Skin of body (tissue), 2 donors: Measurements from ENCODE around the gene UFSP1. TPM values are rescaled to one million over a fixed set of nuclear protein-coding genes. Genes with fewer than 3 reads are reported as not detected.
A peak's percentile ranks its signal among the peaks of the same experiment; 100 is the strongest.

Experiments used
- DNase-seq: peaks from one replicate; lab custom pipeline; 2025; lab: John Stamatoyannopoulos, UW
- total RNA-seq: library from RNA; depleted of rRNA; stranded (reverse); fragments of >200 nt; gene quantifications from one replicate; pipeline ENCODE4 v1.2.3, GENCODE V29; 2014

Gene UFSP1
- total RNA-seq, 1 donor from 2014 or later, result 1.2 TPM

DNA sequence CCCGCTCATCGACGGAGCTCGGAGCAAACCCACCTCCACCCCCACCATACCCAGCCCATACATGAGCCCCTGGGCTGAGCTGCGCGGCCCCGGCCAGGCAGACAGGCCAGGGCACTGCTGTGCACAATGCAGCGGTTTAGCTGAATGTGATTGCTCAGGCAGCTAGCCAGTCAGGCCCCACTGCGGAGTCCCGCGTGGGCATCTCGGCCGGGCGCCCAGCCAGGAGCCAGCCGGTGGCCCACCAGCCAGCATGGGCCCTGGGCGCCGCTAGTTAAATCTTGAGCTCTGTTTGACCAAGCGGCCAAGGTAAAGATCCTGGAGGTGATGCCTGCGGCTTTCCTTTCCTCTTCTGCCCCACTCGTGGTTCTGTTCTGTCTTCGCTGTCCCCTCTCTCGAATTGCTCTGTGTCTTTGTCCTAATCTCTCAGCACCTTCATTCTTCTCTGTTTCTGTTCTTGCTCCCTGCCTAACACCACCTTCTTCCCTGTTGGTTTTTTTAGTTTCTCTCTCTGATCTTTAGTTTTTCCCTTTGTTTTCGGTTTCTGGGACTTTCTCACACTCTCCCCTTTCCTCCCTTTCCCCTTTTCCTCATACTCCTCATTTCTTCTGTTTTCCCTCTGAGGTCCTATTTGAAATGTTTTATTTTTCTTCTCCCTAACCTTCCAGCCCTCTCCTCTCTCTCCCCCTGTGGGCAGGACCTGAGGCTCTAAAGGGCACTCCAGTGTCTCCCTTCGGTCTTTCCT is 6.6 kb downstream of the UFSP1 start:
- DNase-seq, result no peak

DNA sequence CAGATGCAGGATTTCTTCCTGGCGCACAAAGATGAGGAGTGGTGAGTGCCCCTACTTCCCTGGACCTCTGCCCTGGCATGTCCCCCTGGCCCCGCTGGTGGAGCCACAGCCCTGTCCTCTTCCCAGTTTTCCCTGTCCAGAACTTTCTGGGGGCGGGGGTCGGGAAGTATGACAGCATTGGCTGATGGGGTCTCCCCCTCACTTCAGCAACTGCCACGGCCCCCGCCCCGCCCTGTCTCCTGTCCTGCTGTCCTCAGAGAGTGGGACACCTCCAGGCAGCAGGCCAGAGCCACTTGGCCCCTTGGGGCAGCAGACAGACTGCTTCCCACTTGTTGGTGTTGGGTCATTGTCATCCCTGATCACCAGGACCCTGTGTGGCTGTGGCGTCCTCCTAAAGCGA is 7.3 kb downstream of the UFSP1 start:
- DNase-seq, result no peak

DNA sequence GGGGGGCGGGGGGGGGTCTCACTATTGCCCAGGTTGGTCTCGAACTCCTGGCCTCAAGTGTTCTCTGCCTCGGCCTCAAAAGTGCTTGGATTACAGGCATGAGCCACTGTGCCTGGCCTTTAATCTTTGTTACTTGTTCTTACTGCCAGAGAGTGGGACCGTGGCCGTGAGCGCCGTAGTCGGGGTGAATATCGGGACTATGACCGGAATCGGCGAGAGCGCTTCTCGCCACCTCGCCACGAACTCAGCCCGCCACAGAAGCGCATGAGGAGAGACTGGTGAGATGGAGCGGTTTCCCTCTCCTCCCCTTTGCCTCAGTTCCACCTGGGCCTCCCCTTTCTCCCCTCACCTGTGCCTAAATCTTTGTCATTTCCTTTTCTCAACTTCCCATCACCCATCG is 8.4 kb downstream of the UFSP1 start:
- no peak for DNase-seq

DNA sequence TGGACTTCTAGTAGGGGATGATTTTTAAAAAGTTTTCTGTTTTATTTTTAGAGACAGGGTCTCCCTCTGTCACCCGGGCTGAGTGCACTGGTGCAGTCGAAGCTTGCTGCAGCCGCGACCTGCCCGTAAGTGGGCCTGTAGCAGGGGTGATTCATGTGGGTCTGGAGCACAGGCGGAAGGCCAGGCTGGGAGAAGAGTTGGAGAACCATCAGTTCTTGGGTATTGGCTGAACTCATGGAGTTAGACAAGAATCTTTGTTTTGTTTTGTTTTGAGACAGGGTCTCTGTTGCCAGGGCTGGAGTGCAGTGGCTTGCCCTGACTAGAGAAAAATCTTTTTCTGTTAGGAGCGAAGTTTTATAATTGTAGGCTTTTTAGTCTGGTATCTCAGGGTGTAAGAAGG is 8.9 kb downstream of the UFSP1 start:
- no peak for DNase-seq

DNA sequence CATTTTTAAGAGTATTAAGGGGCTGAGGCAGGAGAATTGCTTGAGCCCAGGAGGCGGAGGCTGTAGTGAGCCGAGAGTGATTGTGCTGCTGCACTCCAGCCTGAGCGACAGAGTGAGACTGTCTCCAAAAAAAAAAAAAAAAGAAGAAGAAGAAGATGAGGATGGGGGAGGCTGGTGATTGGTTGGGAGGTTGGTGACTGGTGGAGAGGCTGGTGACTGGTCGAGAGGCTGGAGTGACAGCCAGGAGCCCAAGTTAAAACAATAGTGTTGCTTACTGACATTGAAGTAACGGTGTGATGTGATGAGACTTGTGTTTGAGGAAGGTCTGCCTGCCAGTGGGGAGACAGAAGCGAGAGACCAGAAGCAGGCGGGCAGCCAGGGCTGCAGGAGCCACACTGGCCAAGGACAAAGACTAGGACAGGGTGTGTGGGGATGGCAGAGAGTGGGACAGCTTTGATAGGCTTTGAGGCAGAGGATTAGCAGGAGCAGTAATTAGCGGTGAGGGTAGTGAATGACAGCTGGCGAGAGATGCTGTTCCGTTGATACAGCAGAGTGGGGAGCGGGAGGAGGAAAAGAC is 9.7 kb downstream of the UFSP1 start:
- no peak for DNase-seq

DNA sequence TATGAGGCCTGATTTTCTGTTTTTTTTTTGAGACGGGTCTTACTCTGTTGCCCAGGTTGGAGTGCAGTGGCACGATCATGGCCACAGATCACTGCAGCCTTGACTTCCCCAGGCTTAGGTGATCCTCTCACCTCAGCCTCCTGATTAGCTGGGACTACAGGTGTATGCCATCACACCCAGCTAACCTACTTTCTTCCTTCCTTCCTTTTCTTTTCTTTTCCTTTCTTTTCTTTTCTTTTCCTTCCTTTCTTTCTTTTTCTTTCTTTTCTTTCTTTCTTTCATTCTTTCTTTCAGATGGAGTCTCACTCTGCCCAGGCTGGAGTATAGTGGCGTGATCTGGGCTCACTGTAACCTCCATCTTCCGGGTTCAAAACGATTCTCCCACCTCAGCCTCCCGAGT is 10.8 kb downstream of the UFSP1 start:
- DNase-seq, result no peak

DNA sequence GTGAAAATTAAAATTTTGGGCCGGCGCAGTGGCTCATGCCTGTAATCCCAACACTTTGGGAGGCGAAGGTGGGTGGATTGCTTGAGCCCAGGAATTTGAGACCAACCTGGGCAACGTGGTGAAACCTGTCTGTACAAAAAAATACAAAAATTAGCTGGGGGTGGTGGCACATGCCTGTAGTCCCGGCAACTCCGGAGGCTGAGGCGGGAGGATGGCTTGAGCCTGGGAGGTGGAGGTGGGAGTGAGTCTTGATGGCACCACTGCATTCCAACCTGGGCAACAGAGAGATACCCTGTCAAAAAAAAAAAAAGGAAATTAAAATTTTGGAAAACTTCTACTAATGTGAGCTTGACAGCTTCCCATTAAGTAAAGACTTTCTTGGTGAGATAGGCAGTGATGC is 11.5 kb downstream of the UFSP1 start:
- no peak for DNase-seq

DNA sequence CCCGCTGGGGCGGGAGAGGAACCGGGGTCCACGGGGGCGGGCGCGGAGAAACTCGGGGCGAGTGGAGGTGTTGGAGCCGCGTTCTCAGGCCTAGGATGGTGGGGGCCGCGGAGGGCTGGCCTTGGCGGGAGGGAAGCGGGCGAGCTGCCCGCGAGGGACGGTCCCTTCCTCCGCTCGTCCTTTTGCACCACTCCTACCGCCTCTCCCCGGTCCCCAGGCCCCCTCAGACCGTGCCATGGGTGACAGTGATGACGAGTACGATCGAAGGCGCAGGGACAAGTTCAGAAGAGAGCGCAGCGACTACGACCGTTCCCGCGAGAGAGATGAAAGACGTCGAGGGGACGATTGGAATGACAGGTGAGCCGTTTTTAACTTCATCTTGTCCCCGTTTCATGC is 14.2 kb downstream of the UFSP1 start:
- no peak for DNase-seq

DNA sequence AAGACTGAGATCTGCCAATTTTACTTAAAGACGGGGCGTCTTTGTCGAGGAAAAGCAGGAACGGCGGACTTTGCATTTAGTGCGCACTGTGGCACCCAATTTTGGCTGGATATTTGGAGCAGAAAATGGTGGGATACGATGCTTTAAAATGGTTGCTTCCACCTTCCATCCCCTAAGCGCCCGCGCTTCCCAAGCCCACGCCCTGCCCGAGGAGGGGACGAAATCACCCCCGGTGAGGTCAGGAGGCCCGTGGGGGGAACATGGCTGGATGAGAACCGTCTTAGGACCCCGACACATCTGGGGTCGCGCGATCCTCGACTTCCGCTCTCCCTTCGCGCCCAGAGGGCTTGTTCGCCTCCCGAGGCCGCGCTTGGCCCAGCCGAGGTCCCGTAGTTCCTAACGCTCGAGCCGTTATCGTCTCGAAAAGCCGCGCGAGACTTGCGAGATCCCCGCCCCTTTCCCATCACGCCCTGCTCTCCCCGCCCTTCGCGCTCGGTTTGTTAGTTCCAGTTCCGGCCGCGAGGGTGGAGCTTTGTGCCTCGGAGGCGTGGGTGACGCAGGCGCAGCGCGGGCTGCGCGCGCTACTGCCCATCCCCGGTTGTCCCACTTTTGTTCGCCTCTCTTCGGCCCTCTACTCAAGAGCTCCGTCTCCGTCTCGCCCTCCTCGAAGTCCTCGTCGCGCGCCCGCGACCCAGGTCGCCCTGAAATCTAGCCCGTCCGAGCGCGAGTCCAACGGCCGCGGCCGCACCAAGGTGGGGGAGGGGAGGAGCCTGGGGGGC is 14.7 kb downstream of the UFSP1 start, which contains the start of gene SRRT:
TSS of gene SRRT (plus strand) at position 527 of the 779 bp plus-strand sequence. CDS start 488 bp downstream, outside the sequence.
- DNase-seq, result peak; percentile 99

DNA sequence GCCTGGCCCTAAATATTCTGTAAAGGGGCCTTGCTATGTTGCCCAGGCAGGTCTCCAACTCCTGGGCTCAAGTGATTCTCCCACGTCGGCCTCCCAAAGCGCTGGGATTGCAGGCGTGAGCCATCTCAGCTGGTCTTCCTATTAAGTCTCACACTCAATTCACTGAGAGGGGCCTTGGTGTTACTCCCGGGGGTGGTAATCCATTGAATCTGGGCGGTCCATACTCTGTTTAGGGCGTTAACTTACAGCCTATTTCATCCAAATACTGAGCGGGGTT is 15.3 kb downstream of the UFSP1 start:
- no peak for DNase-seq

DNA sequence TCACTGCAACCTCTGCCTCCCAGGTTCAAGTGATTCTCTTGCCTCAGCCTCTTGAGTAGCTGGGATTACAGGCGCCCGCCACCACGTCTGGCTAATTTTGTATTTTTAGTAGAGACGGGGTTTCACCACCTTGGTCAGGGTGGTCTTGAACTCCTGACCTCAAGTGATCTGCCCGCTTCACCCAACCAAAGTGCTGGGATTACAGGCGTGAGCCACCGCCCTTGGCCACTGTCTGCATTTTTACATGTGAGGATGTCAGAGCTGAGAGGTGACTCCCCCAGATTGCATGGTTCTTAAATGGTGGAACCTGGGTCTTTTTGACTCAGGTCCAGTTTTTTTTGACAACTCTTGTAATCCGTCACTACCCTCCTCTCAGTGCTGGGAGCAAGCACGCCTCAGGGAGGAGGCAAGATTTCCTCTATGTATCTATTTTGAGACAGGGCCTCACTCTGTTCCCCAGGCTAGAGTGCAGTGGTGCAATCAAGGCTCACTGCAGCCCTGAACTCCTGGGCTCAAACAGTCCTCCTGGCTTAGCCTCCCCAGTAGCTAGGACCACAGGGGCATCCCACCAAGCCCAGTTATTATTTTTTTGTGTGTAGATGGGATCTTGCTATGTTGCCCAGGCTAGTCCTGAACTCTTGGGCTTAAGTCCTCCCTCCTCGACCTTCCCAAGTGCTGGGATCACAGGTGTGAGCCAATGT is 15.8 kb downstream of the UFSP1 start:
- DNase-seq, result no peak

DNA sequence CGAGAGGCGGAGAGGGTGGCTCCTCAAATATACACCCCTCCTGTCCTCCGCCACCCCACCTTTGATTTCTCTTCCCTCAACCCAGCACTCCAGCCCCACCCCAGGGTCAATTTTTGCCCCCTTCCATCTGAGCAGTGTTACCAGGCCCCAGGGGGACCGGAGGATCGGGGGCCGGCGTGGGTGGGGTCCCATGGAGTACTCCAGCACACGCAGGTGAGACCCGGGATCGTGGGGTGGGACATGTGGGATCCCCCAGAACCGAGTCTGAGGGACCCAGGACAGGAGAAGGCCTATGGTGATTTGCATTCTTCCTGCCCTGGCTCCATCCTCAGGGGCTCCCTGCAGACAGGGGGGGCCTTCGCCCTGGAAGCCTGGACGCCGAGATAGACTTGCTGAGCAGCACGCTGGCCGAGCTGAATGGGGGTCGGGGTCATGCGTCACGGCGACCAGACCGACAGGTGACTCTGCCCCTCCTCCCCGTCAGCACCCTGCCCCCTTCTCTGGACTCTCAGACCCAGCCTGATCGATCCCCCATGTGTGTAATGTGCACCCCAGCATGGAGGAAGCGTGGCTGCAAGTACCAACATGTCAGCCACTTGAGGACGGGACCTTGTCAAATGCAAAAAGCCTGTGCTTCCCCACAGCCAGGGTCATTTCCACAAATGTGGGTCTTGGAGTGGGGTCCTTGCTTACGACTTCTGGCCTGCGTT is 21.6 kb downstream of the UFSP1 start:
- no peak for DNase-seq

DNA sequence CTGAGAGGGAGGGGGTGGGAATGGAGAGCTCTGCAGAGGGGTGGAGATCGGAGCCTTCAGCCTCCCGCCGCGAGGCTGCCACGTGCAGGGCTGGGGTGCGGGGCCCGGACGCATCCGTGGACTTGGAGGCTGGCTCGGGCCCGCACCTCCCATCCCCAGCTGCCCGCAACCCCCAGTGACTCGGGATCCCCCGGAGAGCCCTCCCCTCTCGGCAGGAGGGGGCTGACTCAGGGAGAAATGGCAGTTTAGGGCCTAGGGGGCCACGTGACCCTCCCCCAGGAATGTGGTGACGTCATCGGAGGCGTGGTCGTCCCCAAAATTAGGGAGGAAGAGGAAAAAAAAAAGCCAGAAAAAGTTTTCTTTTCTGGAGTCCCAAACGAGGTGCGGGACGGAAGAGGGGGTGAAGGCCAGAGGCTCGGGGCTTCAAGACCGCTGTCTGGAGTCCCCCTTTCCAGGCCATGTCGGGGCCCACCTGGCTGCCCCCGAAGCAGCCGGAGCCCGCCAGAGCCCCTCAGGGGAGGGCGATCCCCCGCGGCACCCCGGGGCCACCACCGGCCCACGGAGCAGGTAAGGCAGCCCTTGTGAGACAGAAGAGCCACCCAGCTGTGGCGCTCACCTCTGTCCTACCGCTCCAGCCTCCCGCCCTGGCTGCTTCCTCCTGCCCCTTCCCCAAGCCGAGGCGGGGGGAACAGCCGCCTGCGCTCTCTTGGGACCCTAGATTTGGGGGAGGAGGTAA is 22.3 kb downstream of the UFSP1 start, which contains the start of gene TRIP6:
TSS of gene TRIP6 (plus strand) at position 348 of the 736 bp plus-strand sequence. CDS start at position 459, 111 bp downstream.
- DNase-seq, result peak; percentile 93

DNA sequence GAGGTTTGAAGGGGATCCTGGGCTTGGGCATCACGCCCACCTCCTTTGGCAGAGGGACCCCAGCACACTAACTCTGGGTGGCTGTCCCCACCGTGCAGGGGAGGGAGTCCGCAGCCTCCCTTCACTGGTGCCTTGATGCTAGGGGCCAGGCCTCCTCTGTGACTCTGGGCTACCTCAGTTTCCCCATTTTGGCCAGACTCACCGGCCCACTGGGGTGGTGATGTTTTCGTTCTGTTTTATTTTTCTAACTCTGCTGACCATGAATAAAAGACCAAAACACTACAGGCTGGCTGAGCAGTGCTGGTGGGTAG is 22.8 kb downstream of the UFSP1 start:
- DNase-seq, result no peak

DNA sequence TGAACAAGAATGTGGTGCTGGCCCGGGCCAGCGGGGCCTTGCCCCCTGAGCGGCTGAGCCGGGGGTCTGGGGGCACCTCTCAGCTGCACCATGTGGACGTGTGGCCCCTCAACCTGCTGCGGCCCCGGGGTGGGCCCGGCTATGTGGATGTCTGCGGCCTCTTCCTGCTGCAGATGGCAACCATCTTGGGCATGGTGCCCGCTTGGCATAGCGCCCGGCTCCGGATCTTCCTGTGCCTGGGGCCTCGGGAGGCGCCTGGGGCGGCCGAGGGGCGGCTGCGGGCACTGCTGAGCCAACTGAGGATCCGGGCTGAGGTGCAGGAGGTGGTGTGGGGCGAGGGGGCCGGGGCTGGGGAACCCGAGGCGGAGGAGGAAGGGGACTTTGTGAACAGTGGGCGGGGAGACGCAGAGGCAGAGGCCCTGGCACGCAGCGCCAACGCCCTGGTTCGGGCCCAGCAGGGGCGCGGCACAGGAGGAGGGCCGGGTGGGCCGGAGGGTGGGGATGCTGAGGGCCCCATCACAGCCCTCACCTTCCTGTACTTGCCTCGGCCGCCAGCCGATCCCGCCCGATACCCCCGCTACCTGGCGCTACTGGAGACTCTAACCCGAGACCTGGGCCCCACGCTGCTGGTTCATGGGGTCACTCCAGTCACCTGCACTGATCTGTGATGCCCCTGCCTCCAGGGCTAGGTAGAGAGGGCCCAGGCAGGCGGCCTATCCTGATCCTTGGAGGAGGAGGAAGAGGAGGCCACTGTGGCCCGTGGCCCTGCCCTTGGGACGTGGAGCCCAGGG is 23.4 kb downstream of the UFSP1 start:
- DNase-seq, result no peak

DNA sequence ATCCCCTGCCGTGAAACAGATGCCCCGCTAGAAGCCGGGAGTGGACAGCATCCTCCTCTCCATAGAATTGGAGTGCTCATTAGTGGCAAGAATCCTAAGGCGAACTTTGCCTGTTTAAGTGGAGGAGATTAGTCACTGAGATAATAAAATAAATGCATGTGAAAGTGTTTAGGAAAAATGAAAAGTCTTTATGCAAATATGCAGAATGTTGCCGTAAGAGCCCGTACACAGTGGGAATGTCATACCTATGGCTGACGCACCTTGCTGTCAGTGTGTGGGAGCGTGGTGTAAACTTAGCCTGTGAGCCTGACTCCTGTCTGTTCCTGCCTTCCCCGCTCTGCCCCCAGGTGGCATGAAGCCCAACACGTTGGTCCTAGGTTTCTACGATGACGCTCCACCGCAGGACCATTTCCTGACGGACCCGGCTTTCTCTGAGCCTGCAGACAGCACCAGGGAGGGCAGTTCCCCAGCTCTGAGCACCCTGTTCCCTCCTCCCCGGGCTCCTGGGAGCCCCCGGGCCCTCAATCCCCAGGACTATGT is 24.1 kb downstream of the UFSP1 start:
- no peak for DNase-seq

DNA sequence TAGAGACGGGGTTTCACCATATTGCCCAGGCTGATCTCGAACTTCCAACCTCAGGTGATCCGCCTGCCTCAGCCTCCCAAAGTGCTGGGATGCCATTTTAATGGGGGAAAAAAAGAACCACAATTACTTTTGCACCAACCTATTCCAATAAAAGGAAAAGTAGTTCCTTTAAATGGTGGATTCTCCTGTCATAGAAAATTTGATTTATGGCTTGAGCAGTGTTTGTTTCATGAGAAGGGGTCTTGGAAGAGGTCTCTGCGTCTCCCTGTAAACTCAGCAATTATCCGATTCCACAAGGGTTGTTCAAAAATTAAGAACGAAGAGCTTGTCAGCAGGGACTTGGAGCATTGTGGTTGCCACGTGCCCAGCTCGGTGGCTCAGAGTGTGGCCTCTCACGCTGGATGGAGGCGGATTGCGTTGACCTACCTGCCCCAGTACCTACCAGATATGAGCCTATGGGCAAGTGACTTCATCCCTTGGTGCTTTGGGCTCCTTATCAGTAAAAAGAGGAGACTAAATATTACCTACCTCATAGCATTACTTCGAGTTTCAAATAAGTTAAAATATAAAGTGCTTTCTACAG is 25.2 kb downstream of the UFSP1 start:
- DNase-seq, result no peak

DNA sequence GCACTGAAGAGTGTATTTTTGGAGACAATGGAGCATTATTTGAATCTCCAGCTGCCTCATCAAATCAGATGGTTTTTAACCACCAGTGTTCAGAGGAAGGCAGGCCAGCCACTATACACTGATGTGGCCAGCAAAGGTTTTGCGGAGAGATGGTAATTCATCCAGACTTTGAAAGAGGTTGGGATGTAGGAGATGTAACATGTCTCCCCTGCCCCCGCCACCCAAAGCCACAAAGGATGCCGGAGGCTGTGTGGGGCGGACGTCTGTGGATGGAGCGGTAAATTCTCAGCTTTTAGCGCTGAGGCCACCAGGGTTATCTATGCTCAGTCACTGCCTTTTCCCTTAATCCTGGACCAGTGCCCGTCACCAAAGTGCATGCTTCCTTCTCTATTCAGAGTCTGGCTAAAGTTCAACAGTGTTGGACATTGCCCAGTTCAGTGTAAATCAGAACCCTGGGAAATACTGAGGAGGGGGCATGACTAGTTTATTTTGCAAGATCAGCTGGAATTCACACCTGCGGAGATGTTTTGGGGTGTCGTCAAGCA is 26.0 kb downstream of the UFSP1 start:
- no peak for DNase-seq

DNA sequence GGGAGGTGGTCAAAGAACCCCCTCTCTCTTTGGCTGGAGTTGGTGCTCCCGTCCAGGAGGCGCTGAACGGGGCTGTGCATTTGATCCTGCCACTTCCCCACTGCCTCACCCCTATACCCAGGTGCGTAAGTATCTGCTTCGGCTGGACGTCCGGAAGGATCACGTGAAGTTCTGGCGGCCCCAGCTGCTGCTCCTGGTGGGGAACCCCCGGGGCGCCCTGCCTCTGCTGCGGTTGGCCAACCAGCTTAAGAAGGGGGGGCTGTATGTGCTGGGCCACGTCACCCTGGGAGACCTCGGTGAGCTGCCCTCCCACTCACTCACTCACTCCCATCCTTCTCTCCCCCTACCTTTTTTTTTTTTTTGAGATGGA is 27.9 kb downstream of the UFSP1 start:
- DNase-seq, result no peak
